Raji (cell line): Measurements from ENCODE around the gene DNAJB1.

ENCODE experiments used
- POLR2A ChIP-seq: IDR thresholded peaks from 2 replicates; pipeline ENCODE4 v1.6.1; 2011; ENCODE audit warnings: low read depth, low read length, control low read depth; ENCODE audit not compliant: insufficient read depth

DNAJB1 gene

DNA sequence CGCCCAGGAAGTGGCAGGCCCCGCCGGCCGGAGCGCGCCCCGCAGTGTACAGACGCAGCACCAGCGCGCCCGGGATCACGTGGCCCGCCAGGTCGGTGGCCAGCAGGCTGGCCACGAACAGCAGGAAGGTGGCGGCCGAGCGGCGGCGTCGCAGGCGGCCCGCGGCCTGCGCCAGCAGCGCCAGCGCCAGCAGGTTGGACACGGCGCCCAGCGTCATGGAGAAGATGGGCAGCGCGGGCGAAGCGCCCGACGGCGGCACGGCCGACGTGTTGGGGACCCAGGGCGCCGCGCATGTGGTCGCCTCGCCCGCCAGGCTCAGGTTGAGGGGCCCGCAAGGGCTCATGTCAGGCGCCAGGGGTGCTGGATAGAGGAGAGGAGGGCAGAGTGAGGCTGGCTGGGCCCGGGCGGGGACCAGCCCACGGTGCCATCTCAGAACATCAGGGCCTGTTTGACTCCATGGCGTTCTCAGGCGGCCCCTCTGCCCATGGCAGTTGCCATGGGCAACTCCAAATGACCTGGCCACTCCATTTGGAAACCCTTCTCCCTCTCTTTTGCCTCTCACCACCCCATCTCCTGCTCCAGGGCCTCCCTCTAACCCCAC is 44.1 kb downstream of the DNAJB1 start:
- TF ChIP-seq POLR2A: no peak

DNA sequence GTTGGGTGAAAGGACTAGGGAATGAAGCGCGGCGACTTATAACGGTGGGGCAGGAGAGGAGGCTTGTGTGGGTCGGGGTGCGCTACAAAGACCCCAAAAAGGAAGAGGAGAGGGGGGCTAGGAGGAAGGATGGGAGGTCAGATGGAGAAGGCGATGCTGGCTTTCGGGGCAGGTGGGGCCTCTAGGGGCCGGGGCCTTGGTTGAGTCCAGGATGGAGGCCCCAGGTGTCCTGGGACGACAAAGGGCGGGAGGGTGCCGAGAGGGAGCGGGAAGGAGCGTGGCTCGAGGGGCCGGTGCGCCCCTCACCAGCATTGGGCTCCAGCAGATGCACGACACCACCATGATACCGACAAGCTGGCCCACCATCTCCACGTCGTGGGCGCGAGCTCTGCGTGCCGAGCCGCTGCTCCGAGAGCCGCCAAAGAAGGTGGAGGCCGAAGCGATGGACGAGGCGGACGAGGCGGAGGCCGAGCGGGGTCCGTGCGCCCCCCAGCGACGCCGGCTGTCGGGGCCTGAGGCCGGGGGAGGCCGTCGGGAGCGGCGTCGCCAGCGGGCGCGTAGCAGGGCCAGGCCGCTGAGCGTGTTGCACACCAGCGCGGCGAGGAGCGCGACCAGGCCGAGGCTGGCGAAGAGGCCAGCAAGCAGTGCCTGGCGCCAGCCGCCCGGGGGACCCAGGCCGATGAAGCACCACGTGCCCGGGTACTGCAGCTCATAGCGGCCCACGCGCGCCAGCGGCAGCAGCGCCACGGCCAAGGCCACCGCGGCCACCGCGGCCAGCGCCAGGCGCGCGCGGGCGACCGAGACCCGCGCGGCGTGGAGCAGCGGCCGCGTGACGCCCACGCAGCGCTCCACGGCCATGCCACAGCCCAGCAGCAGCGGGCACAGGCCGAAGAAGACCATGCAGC is 44.9 kb downstream of the DNAJB1 start:
- no peak for TF ChIP-seq POLR2A

DNA sequence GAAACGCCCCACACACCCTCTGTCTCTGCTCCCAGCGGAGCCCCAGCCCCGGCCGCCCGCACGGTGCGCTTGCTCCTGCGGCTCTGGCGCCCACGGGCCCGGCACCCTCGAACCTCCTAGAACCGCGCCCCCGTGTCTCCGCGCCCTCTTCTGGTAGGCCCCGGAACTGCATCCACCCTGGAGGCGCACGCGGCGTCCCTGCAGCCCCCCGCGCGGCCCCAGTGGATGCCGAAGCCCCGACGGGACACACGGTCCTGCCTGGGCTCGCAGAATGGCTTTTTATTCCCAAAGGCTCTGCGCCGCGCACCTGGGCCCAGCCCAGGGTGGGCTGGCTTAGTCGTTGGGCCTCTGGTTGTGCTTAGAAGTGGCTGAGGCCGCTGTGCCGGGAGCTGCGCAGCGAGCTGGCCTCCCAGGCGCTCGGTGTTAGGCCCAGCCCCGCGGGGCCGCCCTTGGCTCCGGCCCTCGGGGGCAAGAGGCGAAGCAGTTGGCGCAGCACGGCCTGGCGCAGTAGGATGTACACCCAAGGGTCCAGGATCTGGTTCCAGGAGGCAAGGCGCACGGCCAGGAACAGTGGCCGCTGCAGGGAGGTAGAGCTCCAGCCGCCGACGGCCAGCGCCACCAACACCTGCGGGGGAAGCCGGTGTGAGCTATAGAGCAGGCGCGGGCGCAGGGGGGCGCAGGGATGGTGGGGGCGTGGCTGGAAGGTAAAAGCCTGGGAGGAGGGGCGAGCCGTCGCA is 45.8 kb downstream of the DNAJB1 start:
- no peak for TF ChIP-seq POLR2A

DNA sequence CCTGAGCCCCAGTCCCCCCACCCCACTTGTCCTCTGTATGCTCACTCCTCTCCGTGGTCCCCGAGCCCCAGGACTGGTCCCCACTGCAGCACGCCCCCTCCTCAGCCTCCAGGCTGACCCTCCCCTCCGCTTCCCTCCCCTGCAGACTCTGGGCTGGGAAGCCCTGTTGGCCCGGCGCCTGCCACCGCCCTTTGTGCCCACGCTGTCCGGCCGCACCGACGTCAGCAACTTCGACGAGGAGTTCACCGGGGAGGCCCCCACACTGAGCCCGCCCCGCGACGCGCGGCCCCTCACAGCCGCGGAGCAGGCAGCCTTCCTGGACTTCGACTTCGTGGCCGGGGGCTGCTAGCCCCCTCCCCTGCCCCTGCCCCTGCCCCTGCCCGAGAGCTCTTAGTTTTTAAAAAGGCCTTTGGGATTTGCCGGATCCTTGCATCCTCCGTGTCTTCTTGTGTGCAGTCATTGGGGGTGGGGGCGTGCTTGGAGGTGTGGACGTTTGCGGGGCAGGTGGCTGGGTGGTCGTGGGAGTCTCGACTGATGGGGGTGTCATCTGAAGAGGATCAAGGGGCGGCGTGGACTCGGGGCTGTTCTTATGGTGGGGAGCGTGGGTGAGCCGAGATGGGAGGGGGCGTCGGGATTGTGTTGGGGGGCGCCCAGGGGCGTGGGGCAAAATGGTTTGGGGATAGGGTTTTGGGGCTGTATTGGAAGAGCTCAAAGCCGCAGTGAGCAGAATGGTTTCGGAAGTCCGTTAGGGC is 46.6 kb downstream of the DNAJB1 start:
- no peak for TF ChIP-seq POLR2A

DNA sequence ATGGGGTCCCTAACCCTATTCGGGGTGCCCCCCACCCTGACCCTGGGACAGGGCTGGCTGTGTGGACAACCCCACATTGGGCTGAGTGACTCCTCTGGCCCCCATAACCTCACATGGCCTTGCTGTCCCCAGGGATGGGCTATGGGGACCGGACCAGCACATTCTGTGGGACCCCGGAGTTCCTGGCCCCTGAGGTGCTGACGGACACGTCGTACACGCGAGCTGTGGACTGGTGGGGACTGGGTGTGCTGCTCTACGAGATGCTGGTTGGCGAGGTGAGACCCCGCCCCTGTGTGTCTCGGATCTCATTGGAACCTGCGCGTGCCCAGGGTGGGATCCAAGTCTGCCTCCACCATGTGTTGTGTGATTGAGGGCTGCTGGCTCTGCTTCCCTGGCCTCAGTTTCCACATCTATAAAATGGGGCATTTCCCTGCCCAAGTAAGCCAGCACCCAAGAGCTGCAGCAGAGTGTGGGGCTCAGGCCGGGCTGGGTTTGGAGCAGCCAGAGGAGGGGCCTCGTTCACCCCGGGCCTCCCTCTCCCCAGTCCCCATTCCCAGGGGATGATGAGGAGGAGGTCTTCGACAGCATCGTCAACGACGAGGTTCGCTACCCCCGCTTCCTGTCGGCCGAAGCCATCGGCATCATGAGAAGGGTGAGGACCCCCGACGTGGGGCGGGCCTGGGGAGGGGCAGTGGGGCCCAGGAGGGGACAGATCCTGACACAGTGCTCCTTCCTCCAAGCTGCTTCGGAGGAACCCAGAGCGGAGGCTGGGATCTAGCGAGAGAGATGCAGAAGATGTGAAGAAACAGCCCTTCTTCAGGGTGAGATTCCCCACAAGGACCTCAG is 47.9 kb downstream of the DNAJB1 start:
- no peak for TF ChIP-seq POLR2A

DNA sequence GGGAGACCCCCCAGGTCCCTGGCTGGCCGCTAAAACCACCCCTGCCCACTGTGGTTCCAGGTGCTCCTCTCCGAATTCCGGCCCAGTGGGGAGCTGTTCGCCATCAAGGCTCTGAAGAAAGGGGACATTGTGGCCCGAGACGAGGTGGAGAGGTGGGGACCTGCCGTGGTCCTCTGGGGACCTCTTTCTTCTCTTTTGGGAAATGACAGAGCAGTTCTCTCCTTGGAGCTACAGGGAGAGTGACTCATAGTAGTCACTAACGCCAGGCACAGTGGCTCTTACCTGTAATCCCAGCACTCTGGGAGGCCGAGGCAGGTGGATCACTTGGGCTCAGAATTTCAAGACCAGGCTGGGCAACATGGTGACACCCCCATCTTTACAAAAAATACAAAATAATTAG is 50.4 kb downstream of the DNAJB1 start:
- TF ChIP-seq POLR2A: no peak

DNA sequence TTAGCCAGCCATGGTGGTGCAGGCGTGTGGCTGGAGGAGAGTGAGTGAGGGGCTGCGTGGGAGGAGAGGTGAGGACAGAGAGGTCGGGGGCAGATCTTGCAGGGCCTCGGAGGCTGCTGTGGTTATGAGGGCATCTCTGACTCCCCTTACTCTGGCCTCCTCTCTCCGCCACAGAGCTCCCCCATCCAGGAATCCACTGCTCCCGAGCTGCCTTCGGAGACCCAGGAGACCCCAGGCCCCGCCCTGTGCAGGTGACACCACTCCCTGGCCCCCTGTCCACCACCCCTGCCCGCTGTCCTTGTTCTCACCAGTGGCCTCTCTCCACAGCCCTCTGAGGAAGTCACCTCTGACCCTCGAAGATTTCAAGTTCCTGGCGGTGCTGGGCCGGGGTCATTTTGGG is 50.8 kb downstream of the DNAJB1 start:
- no peak for TF ChIP-seq POLR2A
